ENCODE results near the gene C19orf81. TPM values are rescaled to one million over a fixed set of nuclear protein-coding genes. Genes with fewer than 3 reads are reported as not detected.

Gene C19orf81
- total RNA-seq, 2 experiments from 2014 or later: 1.5 to 3.2 TPM

DNA sequence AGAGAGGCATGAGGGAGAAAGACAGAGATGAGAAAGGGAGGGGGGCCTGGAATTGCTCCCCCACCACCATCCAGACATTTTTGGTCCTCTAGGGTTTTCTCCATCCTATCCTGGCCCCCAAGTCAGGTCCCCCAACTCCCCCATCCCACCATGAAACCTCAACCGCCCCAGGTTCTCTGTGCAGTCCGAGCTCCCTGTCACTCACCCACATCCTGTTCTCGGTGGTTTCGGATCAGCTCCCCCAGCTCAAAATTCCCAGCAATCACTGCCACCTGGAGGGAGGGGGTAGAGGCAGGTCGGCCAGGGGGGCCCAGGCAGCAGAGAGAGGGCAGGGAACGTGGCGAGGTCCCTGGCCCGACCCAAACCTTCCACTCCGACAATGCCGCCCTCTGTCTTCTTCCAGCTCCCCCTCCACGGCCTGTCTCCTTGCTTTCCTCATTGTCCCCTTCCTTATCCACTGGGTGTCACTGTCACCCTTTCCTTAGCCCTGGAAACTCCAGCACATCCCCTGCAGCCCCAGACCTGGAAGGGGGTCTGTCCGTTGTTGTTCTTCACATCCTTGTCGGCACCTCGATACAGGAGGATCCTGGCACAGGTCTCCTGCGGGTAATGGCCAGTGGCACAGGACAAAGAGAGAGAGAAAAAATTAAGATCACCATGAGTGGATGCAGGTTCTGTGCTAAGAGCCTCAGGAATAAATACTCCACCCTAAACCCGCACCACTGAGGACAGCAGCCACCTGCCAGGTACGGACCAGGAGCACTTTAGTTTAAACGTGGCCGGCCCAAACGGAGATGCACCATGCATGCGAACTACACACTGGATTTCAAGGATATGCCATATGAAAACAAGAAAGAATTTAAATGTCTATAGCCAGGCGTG, 54.9 kb downstream of the C19orf81 start:
- DNase-seq: no peak
- no peaks in the 10 kb centered on the region for H3K4me1 Mint-ChIP-seq (ENCODE audit: low read depth)
- peaks cover 30% of the 10 kb centered on the region for H3K27me3 Mint-ChIP-seq
- TF ChIP-seq, protein P1, sequence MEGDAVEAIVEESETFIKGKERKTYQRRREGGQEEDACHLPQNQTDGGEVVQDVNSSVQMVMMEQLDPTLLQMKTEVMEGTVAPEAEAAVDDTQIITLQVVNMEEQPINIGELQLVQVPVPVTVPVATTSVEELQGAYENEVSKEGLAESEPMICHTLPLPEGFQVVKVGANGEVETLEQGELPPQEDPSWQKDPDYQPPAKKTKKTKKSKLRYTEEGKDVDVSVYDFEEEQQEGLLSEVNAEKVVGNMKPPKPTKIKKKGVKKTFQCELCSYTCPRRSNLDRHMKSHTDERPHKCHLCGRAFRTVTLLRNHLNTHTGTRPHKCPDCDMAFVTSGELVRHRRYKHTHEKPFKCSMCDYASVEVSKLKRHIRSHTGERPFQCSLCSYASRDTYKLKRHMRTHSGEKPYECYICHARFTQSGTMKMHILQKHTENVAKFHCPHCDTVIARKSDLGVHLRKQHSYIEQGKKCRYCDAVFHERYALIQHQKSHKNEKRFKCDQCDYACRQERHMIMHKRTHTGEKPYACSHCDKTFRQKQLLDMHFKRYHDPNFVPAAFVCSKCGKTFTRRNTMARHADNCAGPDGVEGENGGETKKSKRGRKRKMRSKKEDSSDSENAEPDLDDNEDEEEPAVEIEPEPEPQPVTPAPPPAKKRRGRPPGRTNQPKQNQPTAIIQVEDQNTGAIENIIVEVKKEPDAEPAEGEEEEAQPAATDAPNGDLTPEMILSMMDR (IDR thresholded peaks at IDR 0.05): no peak
- H3K9me3 Mint-ChIP-seq: no peaks in the 10 kb centered on the region
- ChIA-PET POLR2A (no interaction called here), CTCF (interaction anchor here (1.8 kb wide), 1 partner anchor 75 kb away, joined by 5 read pairs; no protein-coding TSS in a partner anchor)
- no peak for ATAC-seq
- no peak overlapping the region for H3K4me3 Mint-ChIP-seq
- no peak overlapping the region for H3K27ac Mint-ChIP-seq
- intact Hi-C loops (cut with micrococcal nuclease): no loop called here
- H3K36me3 Mint-ChIP-seq (ENCODE audit: low read depth): no peaks in the 10 kb centered on the region

DNA sequence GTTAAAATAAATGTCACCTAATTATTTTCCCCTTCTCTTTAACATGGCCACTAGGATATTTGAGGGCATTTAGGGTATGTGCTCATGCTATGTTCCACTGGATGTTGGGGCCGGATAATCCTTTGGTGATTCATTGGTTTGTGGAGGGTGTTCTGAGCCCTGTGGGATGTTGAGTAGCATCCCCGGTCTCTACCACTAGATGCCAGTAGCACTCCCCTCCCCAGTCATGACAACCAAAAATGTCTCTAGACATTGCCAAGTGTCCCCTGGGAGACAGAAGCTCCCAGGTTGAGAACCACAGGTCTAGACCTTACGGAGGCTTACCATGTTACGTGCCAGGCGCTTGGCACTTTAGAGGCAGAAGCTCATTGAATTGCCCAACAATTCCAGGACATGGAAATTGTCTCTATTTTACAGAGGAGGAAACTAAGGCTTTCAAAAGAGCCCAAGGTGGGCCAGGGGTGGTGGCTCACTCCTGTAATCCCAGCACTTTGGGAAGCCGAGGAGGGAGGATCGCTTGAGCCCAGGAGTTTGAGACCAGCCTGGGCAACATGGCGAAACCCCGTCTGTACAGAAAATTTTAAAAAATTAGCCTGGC, 56.3 kb downstream of the C19orf81 start:
- H3K27me3 Mint-ChIP-seq: peaks cover 26% of the 10 kb centered on the region
- H3K27ac Mint-ChIP-seq: no peak overlapping the region
- H3K36me3 Mint-ChIP-seq (ENCODE audit: low read depth): no peaks in the 10 kb centered on the region

DNA sequence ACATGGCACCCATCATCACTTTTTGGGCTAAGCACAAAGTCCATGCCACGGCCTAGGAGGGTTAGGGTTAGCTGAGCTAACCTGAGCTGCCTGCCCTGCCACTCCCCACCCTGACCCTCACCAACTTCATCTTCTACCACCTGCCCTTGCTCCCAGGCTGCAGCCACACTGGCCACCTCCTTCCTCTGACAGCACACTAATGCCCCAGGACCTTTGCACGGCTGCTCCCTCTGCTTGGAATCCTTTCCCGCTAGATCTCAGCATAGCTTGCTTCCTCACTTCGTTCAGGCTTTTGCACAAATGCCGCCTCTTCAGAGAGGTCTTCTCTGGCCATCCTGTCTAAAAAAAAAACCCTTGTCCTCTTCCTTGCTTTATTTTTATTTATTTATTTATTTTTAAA, 57.1 kb downstream of the C19orf81 start:
- Mint-ChIP-seq H3K4me3 (no peak overlapping the region), H3K36me3 (ENCODE audit: low read depth) (no peaks in the 10 kb centered on the region), H3K27ac (no peak overlapping the region), H3K9me3 (no peaks in the 10 kb centered on the region), H3K27me3 (peaks cover 24% of the 10 kb centered on the region), H3K4me1 (ENCODE audit: low read depth) (no peaks in the 10 kb centered on the region)
- intact Hi-C loops (cut with micrococcal nuclease): no loop called here
- CTCF ChIA-PET: interaction anchor here (1.1 to 1.7 kb wide), 3 partner anchors 75 to 215 kb away, joined by 3 to 4 read pairs (median 4); no protein-coding TSS in a partner anchor
- DNase-seq (no peak), ATAC-seq (no peak)
- POLR2A ChIA-PET: interaction anchor here (0.8 kb wide), 1 partner anchor 90 kb away, joined by 3 read pairs; no protein-coding TSS in a partner anchor
- TF ChIP-seq, protein P1 (IDR thresholded peaks at IDR 0.05): no peak

More for the DNA sequence above, 56.3 kb downstream of the C19orf81 start:
- Mint-ChIP-seq H3K4me3 (no peak overlapping the region), H3K4me1 (ENCODE audit: low read depth) (no peaks in the 10 kb centered on the region), H3K9me3 (no peaks in the 10 kb centered on the region)
- TF ChIP-seq, protein P1 (IDR thresholded peaks at IDR 0.05): peak; percentile 58
- ATAC-seq (peak; percentile 90), DNase-seq (peak; percentile 67)
- POLR2A ChIA-PET: interaction anchor here (1.1 kb wide), 1 partner anchor 16 kb away, joined by 5 read pairs; no protein-coding TSS in a partner anchor
- CTCF ChIA-PET: interaction anchor here (0.7 to 1.5 kb wide), 6 partner anchors 9 to 219 kb away, joined by 3 to 7 read pairs (median 4); no protein-coding TSS in a partner anchor
- intact Hi-C loops (cut with micrococcal nuclease): no loop called here

DNA sequence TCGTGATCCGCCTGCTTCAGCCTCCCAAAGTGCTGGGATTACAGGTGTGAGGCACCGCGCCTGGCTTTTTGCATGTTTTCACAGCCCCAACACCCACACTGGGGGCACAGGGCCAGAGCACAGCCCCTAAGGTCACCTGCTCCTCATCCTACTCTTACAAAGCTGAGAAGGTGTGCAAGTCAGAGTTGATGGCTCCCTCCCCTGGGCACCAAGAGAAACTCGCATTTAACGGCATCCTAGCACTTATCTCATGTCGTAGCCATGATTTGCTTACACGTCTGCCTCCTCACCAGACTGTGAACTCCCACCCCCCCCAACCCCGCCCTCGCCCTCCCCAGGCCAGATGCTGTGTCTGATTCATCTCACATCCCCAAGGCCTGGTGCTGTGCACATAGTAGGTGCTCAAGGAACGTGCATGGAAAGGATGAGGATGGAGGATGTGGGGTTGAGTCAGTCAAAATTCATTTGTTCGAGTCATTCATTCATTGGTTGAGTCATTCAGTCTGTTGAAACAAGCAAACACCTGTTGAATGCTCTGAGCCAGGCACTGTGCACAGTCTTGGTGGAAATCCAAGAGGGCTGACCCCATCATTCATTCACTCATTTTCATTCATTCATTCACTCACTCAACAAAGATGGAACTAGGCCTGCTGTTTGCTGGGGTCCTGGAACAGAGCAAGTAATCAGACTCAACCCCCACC, 59.1 kb downstream of the C19orf81 start:
- H3K27me3 Mint-ChIP-seq: peaks cover 20% of the 10 kb centered on the region
- ATAC-seq (no peak), DNase-seq (no peak)
- TF ChIP-seq, protein P1 (IDR thresholded peaks at IDR 0.05): no peak
- no peaks in the 10 kb centered on the region for H3K36me3 Mint-ChIP-seq (ENCODE audit: low read depth)
- peaks cover 6% of the 10 kb centered on the region for H3K4me1 Mint-ChIP-seq (ENCODE audit: low read depth)
- H3K9me3 Mint-ChIP-seq: no peaks in the 10 kb centered on the region
- H3K27ac Mint-ChIP-seq: no peak overlapping the region
- intact Hi-C loops (cut with micrococcal nuclease): no loop called here
- H3K4me3 Mint-ChIP-seq: no peak overlapping the region
- ChIA-PET POLR2A (no interaction called here), CTCF (interaction anchor here (1.4 to 1.7 kb wide), 3 partner anchors 9 to 75 kb away, joined by 3 to 4 read pairs (median 4); no protein-coding TSS in a partner anchor)

Other genes starting within 250 kb of the C19orf81 start
- gene SPIB, start 230.5 kb upstream of the C19orf81 start, total RNA-seq: 1 to 10 TPM in 1 of 2 experiments, under 1 TPM in 1; 0.68 to 1.5 TPM
- gene MYBPC2, start 216.6 kb upstream of the C19orf81 start, total RNA-seq: under 1 TPM; 0.11 to 0.59 TPM
- gene EMC10, start 172.9 kb upstream of the C19orf81 start, total RNA-seq: 10 to 100 TPM; 28.7 to 31.2 TPM
- 1 to 10 TPM in 1 of 2 experiments, under 1 TPM in 1; 0.36 to 1.5 TPM for gene GARIN5A, start 172.6 kb upstream of the C19orf81 start, total RNA-seq
- 10 to 100 TPM; 21.6 to 22.6 TPM for gene JOSD2, start 138.3 kb upstream of the C19orf81 start, total RNA-seq
- gene ASPDH, start 135.5 kb upstream of the C19orf81 start, total RNA-seq: not detected
- gene LRRC4B, start 81.0 kb upstream of the C19orf81 start, total RNA-seq: not detected
- not detected for gene SYT3, start 9.6 kb upstream of the C19orf81 start, total RNA-seq
- gene SHANK1, start 70.4 kb downstream of the C19orf81 start, total RNA-seq: under 1 TPM in 1 of 2 experiments, not detected in 1; 0.25 TPM
- gene CLEC11A, start 73.9 kb downstream of the C19orf81 start, total RNA-seq: 1 to 10 TPM; 2.2 to 2.7 TPM
- not detected for gene GPR32, start 121.0 kb downstream of the C19orf81 start, total RNA-seq
- not detected for gene ACP4, start 141.0 kb downstream of the C19orf81 start, total RNA-seq
- under 1 TPM; 0.65 to 0.83 TPM for gene KLK1, start 174.3 kb downstream of the C19orf81 start, total RNA-seq
- not detected for gene KLK15, start 184.1 kb downstream of the C19orf81 start, total RNA-seq
- gene KLK3, start 205.5 kb downstream of the C19orf81 start, total RNA-seq: not detected
- gene KLK2, start 224.0 kb downstream of the C19orf81 start, total RNA-seq: under 1 TPM; 0.51 to 0.90 TPM

All from activated CD8-positive, alpha-beta T cell treated with anti-CD3 and anti-CD28 coated beads for 36 hours (primary cell).